GM23248 (cell line): ENCODE measurements around the gene ZNF282.

ENCODE experiments used
- EZH2 ChIP-seq: fragments of 200-600 bp; sonication (generic); IDR thresholded peaks from 2 replicates; pipeline ENCODE4 v1.6.1; 2018; ENCODE audit warnings: antibody characterized with exemption, mild to moderate bottlenecking; ENCODE audit not compliant: insufficient read depth, poor library complexity, severe bottlenecking
- EZH2phosphoT487 ChIP-seq: fragments of 200-600 bp; sonication (generic); IDR thresholded peaks from 2 replicates; pipeline ENCODE4 v1.6.1; 2018; ENCODE audit warnings: antibody characterized with exemption, moderate library complexity, mild to moderate bottlenecking, low read depth; ENCODE audit not compliant: insufficient read depth

DNA sequence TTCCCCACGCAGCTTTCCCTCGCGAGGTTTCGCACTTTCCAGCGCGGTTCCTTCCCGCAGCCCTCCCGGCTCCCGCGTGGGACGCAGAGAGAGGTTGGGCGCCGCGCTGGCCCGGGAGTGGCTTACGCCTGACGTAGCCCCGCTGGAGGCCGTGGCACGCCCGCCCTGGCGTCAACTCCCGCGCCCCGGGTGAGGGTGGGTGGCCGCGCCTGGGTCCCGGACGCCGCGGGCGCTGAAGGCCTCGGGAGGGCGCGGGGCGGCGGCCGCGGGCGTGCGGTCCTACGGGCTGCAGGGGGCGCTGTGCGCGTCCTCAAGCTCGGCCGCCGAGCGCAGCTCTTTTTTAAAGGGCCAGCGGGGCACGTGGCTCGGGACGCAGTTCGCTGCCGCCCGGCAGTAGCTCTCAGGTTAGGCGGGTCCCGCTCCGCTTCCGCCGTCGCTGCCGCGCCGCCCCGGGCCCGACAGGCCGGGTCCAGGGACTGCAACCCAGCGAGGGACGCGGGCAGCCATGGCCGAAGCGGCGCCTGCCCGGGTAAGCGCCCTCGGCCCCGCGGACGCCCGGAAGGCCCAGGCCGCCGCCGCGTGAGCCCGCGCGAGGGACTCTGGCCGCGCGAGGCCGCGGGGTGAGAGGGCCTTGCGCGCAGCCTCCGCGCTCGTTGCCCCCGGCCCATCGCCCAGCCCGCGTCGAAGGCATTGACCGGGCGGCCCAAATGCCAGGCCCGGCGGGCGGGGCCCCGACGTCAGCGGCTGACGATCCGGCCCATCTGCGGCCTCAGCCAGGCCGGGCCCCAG is 66.7 kb downstream of the ZNF282 start, which contains the start of gene ZNF783:
- TF ChIP-seq EZH2phosphoT487 (no peak), EZH2 (no peak)
